Myometrial cell (primary cell): Measurements from ENCODE around the gene AGL. TPM values are rescaled to one million over a fixed set of nuclear protein-coding genes. Genes with fewer than 3 reads are reported as not detected.

ENCODE experiments used
- total RNA-seq: library from RNA; depleted of rRNA; stranded (reverse); fragments of >200 nt; gene quantifications from 2 replicates; pipeline ENCODE4 v1.2.3, GENCODE V29; 2015

The AGL gene
- total RNA-seq, result 4.9 and 7.4 TPM in 2 replicates

GRCh38 chr1:99849744-99850458 is at the start of gene AGL:
AGL (plus strand) TSS chr1:99850361; CDS start chr1:99851043, 682 bp downstream.

GRCh38 chr1:99969729-99970621 is 119.8 kb downstream of the AGL start, which contains the start of gene SLC35A3:
SLC35A3 (plus strand) TSS chr1:99969996; CDS start chr1:99993555, 23,559 bp downstream.

Other genes starting within 250 kb of the AGL start
- gene PALMD, start 204.2 kb upstream of the AGL start, total RNA-seq, result 0.29 and 1.1 TPM in 2 replicates
- 11.8 and 16.1 TPM in 2 replicates for gene FRRS1, start 83.7 kb upstream of the AGL start, total RNA-seq
- gene SLC35A3, start 119.6 kb downstream of the AGL start, total RNA-seq, result 15.9 and 28.0 TPM in 2 replicates